Uterus (tissue), 2 donors: ENCODE results near the gene PIGO.

Source experiments
- POLR2A ChIP-seq, 2 donors: fragments of 450-650 bp; IDR thresholded peaks; one replicate each; pipeline ENCODE4 v1.6.1; 2016; ENCODE audit warnings: antibody characterized with exemption in 2 of 2, mild to moderate bottlenecking in 1 of 2, moderate library complexity in 1 of 2
- TF ChIP-seq, protein P1 (sequence below), 4 experiments: fragments of 200-600 bp in 2 of 4; fragments of 450-650 bp in 2 of 4; sonication (generic) in 2 of 4; IDR thresholded peaks; one replicate each; pipeline ENCODE4 v1.5.1; 2016 to 2019; ENCODE audit warnings: antibody characterized with exemption in 4 of 4, mild to moderate bottlenecking in 2 of 4, moderate library complexity in 1 of 4

DNA sequence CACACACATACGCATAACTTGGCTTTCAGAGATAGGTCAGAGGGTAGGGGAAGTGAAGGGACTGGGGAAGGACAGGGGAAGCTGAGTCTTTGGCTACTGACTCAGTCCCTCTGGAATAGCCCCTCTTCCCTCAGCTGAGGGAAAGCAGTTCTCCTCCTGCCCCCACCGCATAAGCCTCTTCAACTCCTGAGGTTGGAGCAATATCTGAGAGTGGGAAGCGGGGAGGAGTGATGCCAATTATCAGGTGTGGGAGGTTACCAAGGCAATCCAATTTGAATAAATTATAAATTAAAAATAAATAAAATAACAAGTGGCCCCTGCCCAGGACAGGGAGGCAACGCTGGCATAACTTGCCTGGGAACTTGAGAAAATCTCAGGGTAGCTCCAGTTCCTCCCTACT is 8.2 kb upstream of the PIGO start:
- TF ChIP-seq, protein P1, sequence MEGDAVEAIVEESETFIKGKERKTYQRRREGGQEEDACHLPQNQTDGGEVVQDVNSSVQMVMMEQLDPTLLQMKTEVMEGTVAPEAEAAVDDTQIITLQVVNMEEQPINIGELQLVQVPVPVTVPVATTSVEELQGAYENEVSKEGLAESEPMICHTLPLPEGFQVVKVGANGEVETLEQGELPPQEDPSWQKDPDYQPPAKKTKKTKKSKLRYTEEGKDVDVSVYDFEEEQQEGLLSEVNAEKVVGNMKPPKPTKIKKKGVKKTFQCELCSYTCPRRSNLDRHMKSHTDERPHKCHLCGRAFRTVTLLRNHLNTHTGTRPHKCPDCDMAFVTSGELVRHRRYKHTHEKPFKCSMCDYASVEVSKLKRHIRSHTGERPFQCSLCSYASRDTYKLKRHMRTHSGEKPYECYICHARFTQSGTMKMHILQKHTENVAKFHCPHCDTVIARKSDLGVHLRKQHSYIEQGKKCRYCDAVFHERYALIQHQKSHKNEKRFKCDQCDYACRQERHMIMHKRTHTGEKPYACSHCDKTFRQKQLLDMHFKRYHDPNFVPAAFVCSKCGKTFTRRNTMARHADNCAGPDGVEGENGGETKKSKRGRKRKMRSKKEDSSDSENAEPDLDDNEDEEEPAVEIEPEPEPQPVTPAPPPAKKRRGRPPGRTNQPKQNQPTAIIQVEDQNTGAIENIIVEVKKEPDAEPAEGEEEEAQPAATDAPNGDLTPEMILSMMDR (IDR thresholded peaks at IDR 0.05), result no peak
- TF ChIP-seq POLR2A (IDR thresholded peaks at IDR 0.05), result no peak
